HG03196 (cell line): ENCODE data around the gene FUS.

Experiments used
- ATAC-seq: cut with Tn5 transposase; IDR thresholded peaks from one replicate; pipeline ENCODE4 v1.9.1; 2021; ENCODE audit not compliant: unreplicated experiment

FUS gene

DNA sequence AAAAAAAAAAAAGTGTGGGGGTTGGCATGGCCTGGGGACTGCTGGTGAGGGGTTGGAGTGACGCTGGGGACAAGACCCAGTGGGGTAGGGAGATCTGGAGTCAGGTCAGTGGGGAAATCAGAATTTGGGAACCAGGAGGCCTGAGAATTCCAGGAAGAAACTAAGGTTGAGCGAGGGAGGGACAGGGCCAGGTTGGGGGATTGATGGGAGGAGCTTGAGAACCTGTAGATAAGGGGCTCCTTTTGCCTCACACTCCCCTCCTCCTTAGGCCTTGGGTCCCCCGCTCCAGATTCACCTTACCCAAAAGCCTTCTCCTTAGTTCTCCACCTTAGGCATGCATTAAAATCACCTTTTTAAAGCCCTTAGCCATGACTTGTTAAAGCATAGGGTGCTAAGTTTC lies 45.3 kb downstream of the FUS start:
- no peak for ATAC-seq

- ATAC-seq, result no peak
Measured at GRCh38 chr16:31228206-31228605, 48.3 kb downstream of the FUS start.

- ATAC-seq, result no peak
Measured at GRCh38 chr16:31229501-31229900, 49.6 kb downstream of the FUS start.

DNA sequence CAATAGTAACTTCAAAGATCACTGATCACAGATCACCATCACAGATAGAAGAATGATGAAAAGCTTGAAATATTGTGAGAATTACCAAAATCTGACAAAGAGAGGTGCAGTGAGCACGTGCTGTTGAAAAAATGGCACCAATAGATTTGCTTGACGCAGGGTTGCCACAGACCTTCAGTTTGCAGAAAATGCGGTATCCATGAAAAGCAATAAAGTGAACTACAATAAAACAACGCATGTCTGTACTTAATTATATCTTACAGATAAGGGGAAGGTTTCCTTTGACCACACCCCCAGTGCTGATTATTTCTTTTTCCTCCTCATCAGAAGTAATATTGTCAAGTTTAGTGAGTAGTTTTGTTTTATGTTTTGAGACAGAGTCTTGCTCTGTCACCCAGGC lies 58.1 kb downstream of the FUS start:
- ATAC-seq, result no peak
